GM21576 (cell line): Measurements from ENCODE around the gene LPA.
A peak's percentile ranks its signal among the peaks of the same experiment; 100 is the strongest.
"Not testable (repeated sequence)": the region's sequence is repeated elsewhere in the genome, so short reads cannot be mapped to it uniquely, and the experiment has no call there.

Experiments used
- ATAC-seq: cut with Tn5 transposase; IDR thresholded peaks from one replicate; pipeline ENCODE4 v1.9.1; 2021; ENCODE audit warnings: mild to moderate bottlenecking, moderate library complexity; ENCODE audit not compliant: unreplicated experiment

LPA gene

GRCh38 chr6:160667639-160668481 lies 3.8 kb upstream of the LPA start:
- peak; percentile 83 for ATAC-seq

GRCh38 chr6:160662842-160663241 lies 1.2 kb downstream of the LPA start:
- no peak for ATAC-seq

- ATAC-seq: no peak
These were observed 1.6 kb downstream of the LPA start for GRCh38 chr6:160662429-160662828.

GRCh38 chr6:160661216-160661615 lies 2.9 kb downstream of the LPA start:
- no peak for ATAC-seq

GRCh38 chr6:160659562-160659961 lies 4.5 kb downstream of the LPA start:
- ATAC-seq: no peak

- no peak for ATAC-seq
These were observed 29.4 kb downstream of the LPA start for GRCh38 chr6:160634706-160635105.

- ATAC-seq: no peak
These were observed 67.9 kb downstream of the LPA start for GRCh38 chr6:160595838-160596832.

- not testable (repeated sequence) for ATAC-seq
These were observed 68.8 kb downstream of the LPA start for GRCh38 chr6:160595297-160595696.

- ATAC-seq: no peak
These were observed 77.7 kb downstream of the LPA start for GRCh38 chr6:160586374-160586773.

- ATAC-seq: no peak
These were observed 80.3 kb downstream of the LPA start for GRCh38 chr6:160583794-160584193.

GRCh38 chr6:160581406-160581805 lies 82.7 kb downstream of the LPA start:
- no peak for ATAC-seq

GRCh38 chr6:160578515-160578914 lies 85.6 kb downstream of the LPA start:
- not testable (repeated sequence) for ATAC-seq

- no peak for ATAC-seq
These were observed 90.1 kb downstream of the LPA start for GRCh38 chr6:160573943-160574342.

GRCh38 chr6:160571201-160571600 lies 92.9 kb downstream of the LPA start:
- not testable (repeated sequence) for ATAC-seq

- ATAC-seq: no peak
These were observed 119.3 kb downstream of the LPA start for GRCh38 chr6:160544802-160545201.

- no peak for ATAC-seq
These were observed 128.8 kb downstream of the LPA start for GRCh38 chr6:160535270-160535669.

- ATAC-seq: peak; percentile 77
These were observed 129.9 kb downstream of the LPA start for GRCh38 chr6:160534050-160534696.

- ATAC-seq: no peak
These were observed 131.8 kb downstream of the LPA start for GRCh38 chr6:160532315-160532714.

- ATAC-seq: no peak
These were observed 132.2 kb downstream of the LPA start for GRCh38 chr6:160531826-160532225.

GRCh38 chr6:160529524-160529923 lies 134.6 kb downstream of the LPA start:
- ATAC-seq: not testable (repeated sequence)

- ATAC-seq: no peak
These were observed 140.9 kb downstream of the LPA start for GRCh38 chr6:160523223-160523622.
